NT2/D1 (cell line): ENCODE data around the gene MIP.
A peak's percentile ranks its signal among the peaks of the same experiment; 100 is the strongest.

Experiments
- DNase-seq: peaks from one replicate; pipeline ENCODE4 v3.0.0-alpha.2; 2011; ENCODE audit warnings: low read depth, low spot score
- H3K27me3 ChIP-seq: 2 replicates; pipeline ENCODE4 v1.6.0; 2011; ENCODE audit warnings: mild to moderate bottlenecking; ENCODE audit not compliant: insufficient read length, insufficient read depth
- H3K36me3 ChIP-seq: 2 replicates; pipeline ENCODE4 v1.6.1; 2011; ENCODE audit warnings: mild to moderate bottlenecking, low read length, mixed read lengths; ENCODE audit not compliant: insufficient read depth, insufficient read length
- H3K4me1 ChIP-seq: 2 replicates; pipeline ENCODE4 v1.5.1; 2011; ENCODE audit not compliant: insufficient read depth, insufficient read length
- H3K4me3 ChIP-seq: 2 replicates; pipeline ENCODE4 v1.5.1; 2011; ENCODE audit warnings: low read depth; ENCODE audit not compliant: insufficient read length
- H3K9ac ChIP-seq: 2 replicates; pipeline ENCODE4 v1.6.0; 2011; ENCODE audit warnings: low read depth; ENCODE audit not compliant: insufficient read length
- H3K9me3 ChIP-seq: 2 replicates; pipeline ENCODE4 v1.5.1; 2011; ENCODE audit warnings: mild to moderate bottlenecking, low read length; ENCODE audit not compliant: insufficient read depth
- SUZ12 ChIP-seq: IDR thresholded peaks from 2 replicates; pipeline ENCODE4 v1.6.1; 2011; ENCODE audit not compliant: insufficient read length, insufficient read depth; ENCODE audit errors: extremely low read depth
- YY1 ChIP-seq: IDR thresholded peaks from 2 replicates; pipeline ENCODE4 v1.6.1; 2011; ENCODE audit not compliant: insufficient read length, insufficient read depth
- ZNF274 ChIP-seq: IDR thresholded peaks from 2 replicates; pipeline ENCODE4 v1.6.1; 2011; ENCODE audit warnings: mild to moderate bottlenecking, low read depth, low read length

Gene MIP

DNA sequence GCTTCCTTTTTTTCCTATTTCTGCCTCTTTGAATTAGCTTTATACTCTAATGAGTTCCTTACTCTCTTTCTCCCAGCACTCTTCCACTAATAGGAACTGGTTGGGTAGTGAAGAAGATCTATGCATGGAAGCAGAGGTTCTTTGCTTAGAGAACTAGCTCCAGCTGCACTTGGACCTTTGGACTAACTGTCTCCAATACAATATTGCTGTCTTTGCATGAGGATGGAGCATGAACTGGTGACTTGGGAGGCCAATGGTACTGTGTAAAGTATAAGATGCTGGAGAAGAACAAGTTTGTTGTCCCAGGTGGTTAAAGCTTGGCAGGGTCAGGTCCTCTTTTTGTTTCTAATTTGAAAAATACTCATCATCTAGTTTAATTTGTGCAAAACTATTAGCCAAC is 35.9 kb upstream of the MIP start:
- peaks cover 6% of the 10 kb centered on the region for H3K4me1 ChIP-seq
- TF ChIP-seq YY1 (no peak), ZNF274 (no peak), SUZ12 (no peak)
- peaks cover 55% of the 10 kb centered on the region for H3K27me3 ChIP-seq
- H3K36me3 ChIP-seq: no peaks in the 10 kb centered on the region
- no peak overlapping the region for H3K9ac ChIP-seq
- H3K9me3 ChIP-seq: peaks cover 35% of the 10 kb centered on the region; the same call in 1 of the 2 replicates
- H3K4me3 ChIP-seq: no peak overlapping the region
- DNase-seq: no peak

DNA sequence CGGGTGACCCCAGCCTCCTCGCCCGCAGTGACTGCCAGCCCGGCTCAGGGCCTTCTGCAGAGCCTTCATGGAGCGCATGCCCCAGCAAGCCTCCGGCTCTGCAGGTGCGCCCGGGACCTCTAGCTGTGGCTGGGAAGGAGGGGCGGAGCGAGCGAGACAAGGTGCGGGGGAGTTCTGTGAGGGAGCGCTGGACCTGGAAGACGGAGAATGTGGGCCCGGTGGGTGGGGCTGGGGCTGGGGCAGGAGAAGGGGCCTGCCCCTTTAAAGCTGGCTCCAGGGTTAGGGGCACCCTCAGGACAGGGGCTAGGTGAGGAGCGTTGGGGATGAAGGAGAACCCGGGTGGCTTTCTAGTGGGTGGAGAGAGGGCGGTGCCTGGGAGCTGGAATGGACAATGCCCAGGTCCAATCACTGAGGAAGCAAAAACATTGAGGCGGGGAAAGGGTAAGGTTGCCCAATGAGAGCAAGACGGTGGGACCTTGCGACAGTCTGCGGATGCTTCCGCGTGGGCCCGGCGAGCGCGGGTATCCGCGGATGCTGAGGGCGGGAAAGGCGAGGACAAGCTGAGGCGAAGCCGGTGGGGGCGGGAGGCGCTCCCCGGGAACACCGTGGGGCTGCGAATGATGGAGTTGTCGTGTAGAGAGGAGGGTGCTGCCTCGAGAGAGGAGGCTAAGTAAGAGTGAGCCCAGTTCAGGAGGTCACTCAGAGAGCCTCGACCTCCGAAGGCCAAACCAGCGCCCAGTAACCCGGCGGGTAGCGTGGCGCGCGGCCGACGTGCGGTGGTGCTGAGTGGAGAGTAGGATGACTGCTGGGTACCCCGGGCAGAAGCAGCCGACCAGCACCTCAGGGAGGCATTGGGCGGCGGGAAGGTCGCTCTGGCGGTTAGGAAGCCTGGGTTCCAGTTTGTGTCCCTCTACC is 33.8 kb upstream of the MIP start, which contains the start of gene GLS2:
Gene GLS2 (minus strand): TSS at position 121 of the 915 bp plus-strand sequence. CDS start 43 bp downstream, at position 78.
- DNase-seq: peak; percentile 65
- Histone ChIP-seq H3K9ac (peak within 1 kb of the TSS; percentile 74), H3K4me1 (peaks cover 6% of the 10 kb centered on the region), H3K36me3 (no peaks in the 10 kb centered on the region), H3K27me3 (peaks cover 58% of the 10 kb centered on the region), H3K4me3 (peak within 1 kb of the TSS; percentile 73), H3K9me3 (peaks cover 16% of the 10 kb centered on the region; the same call in 1 of the 2 replicates)
- TF ChIP-seq ZNF274 (no peak), YY1 (no peak), SUZ12 (no peak)

GRCh38 chr12:56487448-56488040 is 33.1 kb upstream of the MIP start:
- no peak for TF ChIP-seq ZNF274
- peak overlapping the region; percentile 73 for H3K4me3 ChIP-seq
- H3K27me3 ChIP-seq: peaks cover 58% of the 10 kb centered on the region
- H3K9ac ChIP-seq: peak overlapping the region; percentile 74
- H3K4me1 ChIP-seq: peaks cover 6% of the 10 kb centered on the region
- peaks cover 13% of the 10 kb centered on the region; the same call in 1 of the 2 replicates for H3K9me3 ChIP-seq
- no peak for DNase-seq
- H3K36me3 ChIP-seq: no peaks in the 10 kb centered on the region

DNA sequence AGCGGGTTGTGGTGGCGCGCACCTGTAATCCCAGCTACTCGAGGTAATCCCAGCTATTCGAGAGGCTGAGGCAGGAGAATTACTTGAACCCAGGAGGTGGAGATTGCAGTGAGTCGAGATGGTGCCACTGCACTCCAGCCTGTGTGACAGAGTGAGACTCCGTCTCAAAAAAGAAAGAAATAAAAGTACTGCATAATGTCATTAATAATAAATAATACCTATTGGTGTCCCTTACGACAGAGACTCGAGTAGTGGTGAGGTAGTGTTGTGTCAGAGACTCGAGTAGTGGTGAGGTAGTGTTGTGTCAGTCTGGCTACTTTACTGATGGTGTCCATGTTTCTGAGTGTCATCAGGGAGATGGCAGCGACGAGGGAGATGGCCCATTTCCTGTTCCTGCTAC is 32.2 kb upstream of the MIP start:
- TF ChIP-seq ZNF274 (no peak), SUZ12 (no peak), YY1 (no peak)
- no peak for DNase-seq
- Histone ChIP-seq H3K4me1 (peaks cover 6% of the 10 kb centered on the region), H3K36me3 (no peaks in the 10 kb centered on the region), H3K9ac (no peak overlapping the region), H3K4me3 (no peak overlapping the region), H3K27me3 (peaks cover 56% of the 10 kb centered on the region), H3K9me3 (peaks cover 10% of the 10 kb centered on the region; the same call in 1 of the 2 replicates)

DNA sequence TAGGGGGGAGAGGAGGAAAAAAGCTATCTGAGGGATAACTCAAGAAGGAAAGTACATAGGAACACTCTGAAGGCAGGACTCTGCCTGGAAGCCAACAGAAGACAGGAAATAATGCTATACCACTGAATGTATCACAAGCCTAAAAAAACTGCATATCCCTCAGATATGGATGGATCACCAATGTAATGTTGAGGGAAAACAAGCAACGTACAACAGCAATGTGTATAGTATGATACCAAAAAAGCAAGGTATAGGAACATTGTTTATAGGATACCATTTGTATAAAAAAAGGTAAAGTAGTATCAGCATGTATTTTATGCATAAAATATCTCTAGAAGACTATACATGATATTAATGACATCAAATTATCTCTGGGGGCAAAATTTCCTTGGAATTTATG is 30.1 kb upstream of the MIP start:
- Histone ChIP-seq H3K27me3 (peaks cover 43% of the 10 kb centered on the region), H3K36me3 (no peaks in the 10 kb centered on the region), H3K9ac (no peak overlapping the region), H3K4me1 (peaks cover 6% of the 10 kb centered on the region), H3K9me3 (peaks cover 10% of the 10 kb centered on the region; the same call in 1 of the 2 replicates), H3K4me3 (no peak overlapping the region)
- TF ChIP-seq SUZ12: no peak
- no peak for TF ChIP-seq ZNF274
- DNase-seq: no peak

DNA sequence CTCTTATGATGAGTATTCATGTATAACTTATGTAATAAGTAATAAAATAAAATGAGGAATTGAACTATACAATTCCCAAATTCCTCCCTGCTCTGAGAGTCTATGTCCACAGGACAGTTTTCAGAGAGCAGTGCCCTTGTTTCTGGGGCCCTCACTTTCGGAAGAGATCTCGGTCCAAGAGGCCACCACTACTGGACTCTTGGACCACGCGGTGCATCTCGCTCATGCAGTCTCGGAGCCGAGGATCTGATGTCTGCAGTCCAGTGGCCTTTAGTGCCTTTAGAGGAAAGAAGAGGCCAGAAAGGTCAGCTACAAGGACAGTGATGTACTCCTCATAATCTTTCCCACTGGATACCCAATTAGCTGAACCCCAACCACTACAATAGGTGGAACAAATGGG is 25.2 kb upstream of the MIP start:
- TF ChIP-seq SUZ12: no peak
- no peak for TF ChIP-seq ZNF274
- Histone ChIP-seq H3K36me3 (no peaks in the 10 kb centered on the region), H3K27me3 (no peaks in the 10 kb centered on the region), H3K4me1 (peaks cover 2% of the 10 kb centered on the region), H3K4me3 (no peak overlapping the region), H3K9me3 (no peaks in the 10 kb centered on the region), H3K9ac (no peak overlapping the region)
- no peak for DNase-seq

DNA sequence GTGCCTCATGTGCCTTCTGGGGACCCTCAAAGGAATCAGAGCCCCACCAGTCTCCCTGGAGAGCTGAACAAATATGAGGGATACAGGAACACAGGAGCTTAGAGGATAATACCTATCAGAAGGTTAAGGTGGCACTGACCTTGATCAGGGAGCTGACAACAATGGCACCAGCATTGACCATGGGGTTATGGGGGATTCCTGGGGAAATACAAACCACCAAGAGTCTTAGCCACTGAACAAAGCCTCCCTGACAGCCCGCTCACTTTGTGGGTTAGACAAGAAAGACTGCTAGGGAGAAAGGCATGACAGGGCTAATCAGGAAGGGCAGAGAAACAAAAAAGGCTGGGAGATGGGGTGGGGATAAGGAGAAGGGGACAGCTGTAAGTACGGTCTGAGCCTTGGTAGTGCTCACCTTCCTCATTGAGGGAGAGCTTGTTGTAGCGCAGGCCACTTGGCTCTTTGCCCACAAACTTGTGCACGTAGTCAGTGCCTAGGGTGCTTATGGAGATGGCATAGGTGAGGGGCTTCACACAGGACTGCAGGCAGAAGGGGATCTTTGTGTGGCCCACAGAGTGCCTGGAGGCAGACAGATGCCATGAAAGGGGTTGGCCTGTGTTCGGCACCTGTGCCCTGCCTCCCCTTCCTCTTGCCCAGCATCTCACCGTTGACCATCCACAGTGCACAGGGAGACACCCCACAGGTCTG is 23.2 kb upstream of the MIP start:
- H3K4me3 ChIP-seq: no peak overlapping the region
- no peak for TF ChIP-seq SUZ12
- no peak for TF ChIP-seq YY1
- no peak for TF ChIP-seq ZNF274
- H3K4me1 ChIP-seq: peaks cover 2% of the 10 kb centered on the region
- no peaks in the 10 kb centered on the region for H3K27me3 ChIP-seq
- no peak overlapping the region for H3K9ac ChIP-seq
- peaks cover 9% of the 10 kb centered on the region for H3K36me3 ChIP-seq
- DNase-seq: no peak
- no peaks in the 10 kb centered on the region for H3K9me3 ChIP-seq
